ENCODE results near the gene MRPS31. TPM values are rescaled to one million over a fixed set of nuclear protein-coding genes. Genes with fewer than 3 reads are reported as not detected.

Gene MRPS31
- total and polyA plus RNA-seq, 10 of the 15 experiments (the other 5 are each of a cell fraction or from before 2014, with no cell fraction given), result 20.3 to 60.9 (median 43.1) TPM

DNA sequence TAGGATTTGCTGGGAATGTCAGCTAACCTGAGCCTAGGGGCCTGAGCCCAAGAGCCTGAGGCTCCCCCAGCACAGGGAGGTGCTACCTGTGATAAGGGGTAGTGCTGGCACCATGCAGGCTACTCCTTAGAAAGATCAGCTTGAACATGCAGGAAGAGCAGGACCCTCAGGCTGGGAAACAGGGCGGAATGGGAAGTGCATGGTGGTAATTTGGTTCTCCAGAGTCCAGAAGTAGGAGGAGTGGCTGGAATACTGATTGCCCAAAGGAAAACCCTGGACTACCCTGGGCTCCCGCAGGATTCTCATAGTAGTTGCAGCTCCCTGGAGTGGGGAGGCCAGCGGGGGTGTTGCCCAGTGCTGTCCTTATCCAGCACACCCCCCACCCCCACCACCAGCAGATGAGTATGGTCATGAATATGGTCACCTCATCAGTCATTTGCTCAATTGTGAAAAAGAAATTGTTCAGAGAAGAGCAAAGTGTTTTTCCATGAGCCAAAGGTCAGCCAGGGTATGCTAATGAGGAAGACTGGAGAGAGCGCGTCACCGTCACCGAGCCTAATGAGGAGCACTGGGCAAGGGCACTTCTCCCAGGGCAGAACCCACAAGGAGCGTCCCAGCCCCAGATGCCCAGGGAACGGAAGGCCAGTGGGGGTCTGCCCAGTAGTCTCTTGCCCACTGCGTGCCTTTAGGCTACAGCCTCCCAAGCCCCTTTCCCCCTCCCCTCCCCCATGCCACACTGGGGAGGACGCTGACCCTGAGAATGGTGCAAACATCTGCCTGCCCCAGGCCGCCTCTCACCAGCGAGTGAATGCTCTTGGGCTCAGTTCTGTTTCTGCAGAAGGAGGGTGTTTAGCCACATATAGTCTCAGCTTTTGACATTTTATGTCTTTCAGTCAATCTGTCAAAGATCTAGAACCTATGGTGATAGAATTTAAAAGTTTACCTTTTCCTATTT lies 23.7 kb upstream of the MRPS31 start:
- ChIA-PET RAD21 (ENCODE audit: unreplicated experiment) (no interaction called here), SMC1A (ENCODE audit: uncharacterized antibody, unreplicated experiment) (no interaction called here), CTCF (interaction anchor here (1.3 kb wide), 1 partner anchor 20 kb away, joined by 4 read pairs; no protein-coding TSS in a partner anchor), POLR2A (no interaction called here)
- Histone ChIP-seq H2AFZ (ENCODE audit: control insufficient read depth, low read depth, low read length) (no peak overlapping the region), H3K4me3 (no peak overlapping the region), H3K36me3 (ENCODE audit: control insufficient read depth in 2 of 2, insufficient read depth in 2 of 2, low read length in 1 of 2) (no peaks in the 10 kb centered on the region; a peak in 1 of 4 replicates), H3K79me2 (ENCODE audit: control insufficient read depth, insufficient read depth, low read length) (peaks cover 2% of the 10 kb centered on the region), H3K4me1 (ENCODE audit: control insufficient read depth, insufficient read depth, low read length) (peaks cover 17% of the 10 kb centered on the region), H3K9me3 (replicated peaks; ENCODE audit: control insufficient read depth, insufficient read depth, low read length) (no peaks in the 10 kb centered on the region), H4K20me1 (ENCODE audit: control insufficient read depth, insufficient read depth) (no peaks in the 10 kb centered on the region), H3K9ac (ENCODE audit: control insufficient read depth, insufficient read depth, low read length) (no peak overlapping the region), H3K4me2 (ENCODE audit: control insufficient read depth, insufficient read depth) (no peak overlapping the region), H3K27me3 (replicated peaks in 1 of 2; ENCODE audit: control insufficient read depth in 2 of 2, insufficient read depth in 2 of 2, low read length in 1 of 2) (no peaks in the 10 kb centered on the region), H3K27ac (ENCODE audit: control insufficient read depth, insufficient read depth) (no peak overlapping the region)
- FAIRE-seq (no peak), DNase-seq (ENCODE audit: low read depth, low spot score) (no peak), ATAC-seq (no peak)
- intact Hi-C loops (cut with micrococcal nuclease; ENCODE audit: unreplicated experiment), result no loop called here
- in situ Hi-C loops (cut with MboI), result loop anchor here (5.0 kb wide), 1 partner anchor 48 kb away; no protein-coding TSS in a partner anchor
- BruUV-seq (replicated peaks), result no TSS peak
- WGBS (ENCODE audit: insufficient coverage, insufficient replicate concordance, low lambda C conversion rate, missing lambda C conversion rate), result 95% methylated on average over 12 of the region's 13 CpGs
- TF ChIP-seq CBX3 (IDR thresholded peaks at IDR 0.05; ENCODE audit: borderline replicate concordance, low read depth) (no peak), STAT1 (conservative IDR thresholded peaks at IDR 0.05) (no peak), ZNF384 (IDR thresholded peaks at IDR 0.05; ENCODE audit: borderline replicate concordance, low read depth, low read length) (no peak), FOXM1 (IDR thresholded peaks at IDR 0.05; ENCODE audit: low read depth, low read length) (no peak), RCOR1 (conservative IDR thresholded peaks at IDR 0.05; ENCODE audit: low read depth, low read length) (no peak), EZH2 (IDR thresholded peaks at IDR 0.05; ENCODE audit: borderline replicate concordance, control insufficient read depth, low read depth, low read length) (no peak), EGR1 (IDR thresholded peaks at IDR 0.05; ENCODE audit: borderline replicate concordance in 1 of 2, low read depth in 2 of 2, low read length in 2 of 2) (no peak), ZNF207 (IDR thresholded peaks at IDR 0.05; ENCODE audit: borderline replicate concordance) (no peak), ZNF274 (IDR thresholded peaks at IDR 0.05; ENCODE audit: insufficient read depth, insufficient read length) (no peak), NBN (IDR thresholded peaks at IDR 0.05) (no peak), E4F1 (IDR thresholded peaks at IDR 0.05; ENCODE audit: borderline replicate concordance, partially characterized antibody) (no peak), ZNF622 (IDR thresholded peaks at IDR 0.05) (no peak), PAX5 (IDR thresholded peaks at IDR 0.05; ENCODE audit: borderline replicate concordance, low read depth, low read length) (no peak), CBX5 (IDR thresholded peaks at IDR 0.05; ENCODE audit: low read depth) (no peak), ZNF217 (IDR thresholded peaks at IDR 0.05) (no peak), BRCA1 (IDR thresholded peaks at IDR 0.05; ENCODE audit: low read depth, low read length) (no peak), RELB (IDR thresholded peaks at IDR 0.05; ENCODE audit: low read depth) (no peak)
- TF ChIP-seq, protein P1, sequence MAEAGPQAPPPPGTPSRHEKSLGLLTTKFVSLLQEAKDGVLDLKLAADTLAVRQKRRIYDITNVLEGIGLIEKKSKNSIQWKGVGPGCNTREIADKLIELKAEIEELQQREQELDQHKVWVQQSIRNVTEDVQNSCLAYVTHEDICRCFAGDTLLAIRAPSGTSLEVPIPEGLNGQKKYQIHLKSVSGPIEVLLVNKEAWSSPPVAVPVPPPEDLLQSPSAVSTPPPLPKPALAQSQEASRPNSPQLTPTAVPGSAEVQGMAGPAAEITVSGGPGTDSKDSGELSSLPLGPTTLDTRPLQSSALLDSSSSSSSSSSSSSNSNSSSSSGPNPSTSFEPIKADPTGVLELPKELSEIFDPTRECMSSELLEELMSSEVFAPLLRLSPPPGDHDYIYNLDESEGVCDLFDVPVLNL (IDR thresholded peaks at IDR 0.05; ENCODE audit: low read depth, low read length), result no peak
